ENCODE data around the gene PRR33.

The PRR33 gene

GRCh38 chr11:1857064-1857463, 34.6 kb downstream of the PRR33 start:
- Histone ChIP-seq H3K9me2 (replicated peaks; ENCODE audit: control insufficient read depth, low read length) (no peaks in the 10 kb centered on the region), H3K36me3 (ENCODE audit: control insufficient read depth, low read length) (peaks cover 40% of the 10 kb centered on the region), H3K79me2 (ENCODE audit: control insufficient read depth, low read length) (peaks cover 94% of the 10 kb centered on the region), H3K27ac (ENCODE audit: low read depth, low read length) (no peak overlapping the region), H4K20me1 (ENCODE audit: control insufficient read depth, insufficient read depth, low read depth, low read length) (peaks cover 21% of the 10 kb centered on the region), H3F3A (ENCODE audit: control insufficient read depth, insufficient read depth) (0 out of 2 replicates have a peak, but pooled peaks cover 2% of the 10 kb centered on the region), H3K4me2 (ENCODE audit: low read length) (no peak overlapping the region), H3K27me3 (ENCODE audit: control insufficient read depth, low read length) (no peaks in the 10 kb centered on the region), H3K4me3 (ENCODE audit: low read length) (no peak overlapping the region), H3K4me1 (ENCODE audit: control insufficient read depth, low read length) (peaks cover 25% of the 10 kb centered on the region), H3K9me3 (ENCODE audit: control insufficient read depth, insufficient read depth, low read length) (no peaks in the 10 kb centered on the region)
- no peak for TF ChIP-seq CTCF (IDR thresholded peaks at IDR 0.05; ENCODE audit: low read depth, low read length, poor library complexity, severe bottlenecking)
- TF ChIP-seq EZH2phosphoT487 (IDR thresholded peaks at IDR 0.05; ENCODE audit: borderline replicate concordance, low read length), result no peak

- peaks cover 40% of the 10 kb centered on the region for H3K36me3 ChIP-seq (ENCODE audit: control insufficient read depth, low read length)
- 0 out of 2 replicates have a peak, but pooled peaks cover 2% of the 10 kb centered on the region for H3F3A ChIP-seq (ENCODE audit: control insufficient read depth, insufficient read depth)
- H4K20me1 ChIP-seq (ENCODE audit: control insufficient read depth, insufficient read depth, low read depth, low read length), result peaks cover 19% of the 10 kb centered on the region
- peaks cover 92% of the 10 kb centered on the region for H3K79me2 ChIP-seq (ENCODE audit: control insufficient read depth, low read length)
- no peak overlapping the region for H3K27ac ChIP-seq (ENCODE audit: low read depth, low read length)
- H3K4me3 ChIP-seq (ENCODE audit: low read length), result no peak overlapping the region
- no peak for TF ChIP-seq CTCF (IDR thresholded peaks at IDR 0.05; ENCODE audit: low read depth, low read length, poor library complexity, severe bottlenecking)
- no peak for TF ChIP-seq EZH2phosphoT487 (IDR thresholded peaks at IDR 0.05; ENCODE audit: borderline replicate concordance, low read length)
- no peaks in the 10 kb centered on the region for H3K9me2 ChIP-seq (replicated peaks; ENCODE audit: control insufficient read depth, low read length)
- H3K27me3 ChIP-seq (ENCODE audit: control insufficient read depth, low read length), result no peaks in the 10 kb centered on the region
- no peaks in the 10 kb centered on the region for H3K9me3 ChIP-seq (ENCODE audit: control insufficient read depth, insufficient read depth, low read length)
- H3K4me1 ChIP-seq (ENCODE audit: control insufficient read depth, low read length), result peaks cover 31% of the 10 kb centered on the region
- H3K4me2 ChIP-seq (ENCODE audit: low read length), result no peak overlapping the region
These were observed 35.2 kb downstream of the PRR33 start for GRCh38 chr11:1856306-1857005.

- no peaks in the 10 kb centered on the region for H3K27me3 ChIP-seq (ENCODE audit: control insufficient read depth, low read length)
- peaks cover 17% of the 10 kb centered on the region for H4K20me1 ChIP-seq (ENCODE audit: control insufficient read depth, insufficient read depth, low read depth, low read length)
- H3F3A ChIP-seq (ENCODE audit: control insufficient read depth, insufficient read depth), result 0 out of 2 replicates have a peak, but pooled peaks cover 2% of the 10 kb centered on the region
- H3K9me2 ChIP-seq (replicated peaks; ENCODE audit: control insufficient read depth, low read length), result no peaks in the 10 kb centered on the region
- H3K4me1 ChIP-seq (ENCODE audit: control insufficient read depth, low read length), result peaks cover 37% of the 10 kb centered on the region
- peaks cover 40% of the 10 kb centered on the region for H3K36me3 ChIP-seq (ENCODE audit: control insufficient read depth, low read length)
- H3K9me3 ChIP-seq (ENCODE audit: control insufficient read depth, insufficient read depth, low read length), result no peaks in the 10 kb centered on the region
- no peak for TF ChIP-seq CTCF (IDR thresholded peaks at IDR 0.05; ENCODE audit: low read depth, low read length, poor library complexity, severe bottlenecking)
- TF ChIP-seq EZH2phosphoT487 (IDR thresholded peaks at IDR 0.05; ENCODE audit: borderline replicate concordance, low read length), result no peak
- H3K27ac ChIP-seq (ENCODE audit: low read depth, low read length), result no peak overlapping the region
- H3K4me3 ChIP-seq (ENCODE audit: low read length), result no peak overlapping the region
- peaks cover 88% of the 10 kb centered on the region for H3K79me2 ChIP-seq (ENCODE audit: control insufficient read depth, low read length)
- no peak overlapping the region for H3K4me2 ChIP-seq (ENCODE audit: low read length)
These were observed 35.8 kb downstream of the PRR33 start for GRCh38 chr11:1855886-1856265.
